ENCODE results near the gene SLC24A3.

Gene SLC24A3

DNA sequence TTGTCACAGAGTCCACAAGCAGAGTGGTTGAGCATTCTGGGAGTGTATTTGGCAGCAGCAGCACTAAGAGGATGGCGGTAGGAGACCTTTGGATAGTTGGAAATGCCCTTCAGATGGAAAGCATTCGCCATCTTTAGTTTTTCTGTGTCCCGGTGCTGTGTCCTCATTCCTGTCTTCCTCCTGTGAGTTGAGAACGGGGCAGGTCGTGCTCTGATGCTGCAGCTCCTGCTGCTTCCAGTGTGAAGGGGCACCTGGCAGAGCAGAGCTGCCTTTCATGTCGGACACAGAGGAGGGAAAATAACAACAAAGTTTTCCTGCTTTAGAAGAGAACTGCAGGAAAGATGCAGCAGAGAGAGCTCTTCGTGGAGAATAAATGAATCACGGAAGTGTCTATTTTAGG is 194.8 kb downstream of the SLC24A3 start:
- H3K36me3 Mint-ChIP-seq (ENCODE audit: low read depth), result peaks cover 14% of the 10 kb centered on the region
- H3K27ac Mint-ChIP-seq, result no peak overlapping the region
- peaks cover 58% of the 10 kb centered on the region for H3K4me1 Mint-ChIP-seq
- no peak overlapping the region for H3K4me3 Mint-ChIP-seq
- peaks cover 5% of the 10 kb centered on the region for H3K27me3 Mint-ChIP-seq (ENCODE audit: low read depth, poor library complexity)
- no peak for DNase-seq
- TF ChIP-seq, protein P1, sequence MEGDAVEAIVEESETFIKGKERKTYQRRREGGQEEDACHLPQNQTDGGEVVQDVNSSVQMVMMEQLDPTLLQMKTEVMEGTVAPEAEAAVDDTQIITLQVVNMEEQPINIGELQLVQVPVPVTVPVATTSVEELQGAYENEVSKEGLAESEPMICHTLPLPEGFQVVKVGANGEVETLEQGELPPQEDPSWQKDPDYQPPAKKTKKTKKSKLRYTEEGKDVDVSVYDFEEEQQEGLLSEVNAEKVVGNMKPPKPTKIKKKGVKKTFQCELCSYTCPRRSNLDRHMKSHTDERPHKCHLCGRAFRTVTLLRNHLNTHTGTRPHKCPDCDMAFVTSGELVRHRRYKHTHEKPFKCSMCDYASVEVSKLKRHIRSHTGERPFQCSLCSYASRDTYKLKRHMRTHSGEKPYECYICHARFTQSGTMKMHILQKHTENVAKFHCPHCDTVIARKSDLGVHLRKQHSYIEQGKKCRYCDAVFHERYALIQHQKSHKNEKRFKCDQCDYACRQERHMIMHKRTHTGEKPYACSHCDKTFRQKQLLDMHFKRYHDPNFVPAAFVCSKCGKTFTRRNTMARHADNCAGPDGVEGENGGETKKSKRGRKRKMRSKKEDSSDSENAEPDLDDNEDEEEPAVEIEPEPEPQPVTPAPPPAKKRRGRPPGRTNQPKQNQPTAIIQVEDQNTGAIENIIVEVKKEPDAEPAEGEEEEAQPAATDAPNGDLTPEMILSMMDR (IDR thresholded peaks at IDR 0.05), result no peak
- H3K9me3 Mint-ChIP-seq, result peaks cover 5% of the 10 kb centered on the region

DNA sequence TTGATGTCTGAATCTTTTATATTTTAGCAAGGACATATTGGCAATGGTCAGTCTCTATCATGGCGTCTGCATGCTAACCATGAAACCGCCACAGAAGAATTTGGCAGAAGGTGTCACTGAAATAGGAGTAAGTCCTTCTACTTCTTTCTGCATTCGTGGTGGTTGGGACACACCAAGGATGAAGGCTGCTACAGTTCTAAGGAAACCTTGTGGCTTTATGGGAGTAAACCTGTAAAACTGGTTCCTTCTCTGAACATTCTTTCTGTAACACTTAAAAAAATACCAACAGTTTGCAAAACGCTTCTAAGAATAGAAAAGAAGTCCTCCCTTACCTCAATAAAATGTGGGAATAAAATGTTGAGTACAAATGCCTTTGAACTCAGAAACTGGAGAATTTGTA is 195.3 kb downstream of the SLC24A3 start:
- no peak overlapping the region for H3K27ac Mint-ChIP-seq

DNA sequence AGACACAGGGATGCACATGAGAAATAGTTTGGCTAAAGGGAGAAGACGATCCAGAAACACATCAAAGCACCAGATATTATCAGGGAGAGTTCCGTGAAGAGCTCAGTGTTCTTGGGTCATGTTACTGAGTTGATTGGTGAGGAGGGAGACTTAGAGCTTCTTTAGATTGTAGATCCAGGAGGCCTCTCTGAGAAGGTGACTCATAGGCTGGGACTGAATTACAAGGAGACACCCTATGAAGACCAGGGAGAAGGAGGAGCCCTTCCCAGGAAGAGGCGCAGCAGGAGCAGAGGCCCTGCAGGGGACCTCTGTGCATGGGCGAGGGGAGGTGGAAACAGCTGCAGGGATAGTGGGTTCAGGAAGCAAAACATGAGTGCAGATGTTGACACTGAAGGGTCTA is 196.5 kb downstream of the SLC24A3 start:
- Mint-ChIP-seq H3K27ac (no peak overlapping the region), H3K27me3 (ENCODE audit: low read depth, poor library complexity) (peaks cover 9% of the 10 kb centered on the region), H3K9me3 (peaks cover 5% of the 10 kb centered on the region), H3K36me3 (ENCODE audit: low read depth) (peaks cover 14% of the 10 kb centered on the region), H3K4me1 (peaks cover 53% of the 10 kb centered on the region), H3K4me3 (no peak overlapping the region)
- TF ChIP-seq, protein P1 (IDR thresholded peaks at IDR 0.05), result no peak
- DNase-seq, result no peak

More for the DNA sequence above, 195.3 kb downstream of the SLC24A3 start:
- peaks cover 58% of the 10 kb centered on the region for H3K4me1 Mint-ChIP-seq
- no peak for DNase-seq
- H3K27me3 Mint-ChIP-seq (ENCODE audit: low read depth, poor library complexity), result peaks cover 5% of the 10 kb centered on the region
- peaks cover 14% of the 10 kb centered on the region for H3K36me3 Mint-ChIP-seq (ENCODE audit: low read depth)
- peaks cover 5% of the 10 kb centered on the region for H3K9me3 Mint-ChIP-seq
- no peak overlapping the region for H3K4me3 Mint-ChIP-seq
- TF ChIP-seq, protein P1 (IDR thresholded peaks at IDR 0.05), result no peak

DNA sequence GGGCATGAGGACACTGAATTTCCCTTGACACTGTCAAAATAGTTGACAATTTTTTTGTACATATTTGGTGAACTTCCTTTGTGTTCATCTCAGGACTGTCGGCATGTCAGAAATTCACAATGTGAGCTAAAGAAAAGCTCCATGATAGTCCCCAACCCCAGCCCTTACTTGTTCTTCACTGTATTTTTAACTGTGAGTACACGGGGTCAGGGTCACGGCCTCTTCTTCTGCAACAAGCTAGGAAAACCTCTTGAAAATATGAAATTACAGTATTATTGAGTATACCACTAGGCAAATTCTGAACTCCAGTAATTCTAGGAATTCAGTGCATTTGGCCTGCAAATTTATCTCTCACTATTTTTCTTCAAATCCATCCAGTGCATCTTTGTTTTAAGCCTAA is 199.4 kb downstream of the SLC24A3 start:
- H3K27ac Mint-ChIP-seq, result no peak overlapping the region
- peaks cover 9% of the 10 kb centered on the region for H3K27me3 Mint-ChIP-seq (ENCODE audit: low read depth, poor library complexity)
- TF ChIP-seq, protein P1 (IDR thresholded peaks at IDR 0.05), result no peak
- H3K36me3 Mint-ChIP-seq (ENCODE audit: low read depth), result peaks cover 14% of the 10 kb centered on the region
- no peak overlapping the region for H3K4me3 Mint-ChIP-seq
- H3K4me1 Mint-ChIP-seq, result peaks cover 48% of the 10 kb centered on the region
- H3K9me3 Mint-ChIP-seq, result peaks cover 5% of the 10 kb centered on the region
- DNase-seq, result no peak

DNA sequence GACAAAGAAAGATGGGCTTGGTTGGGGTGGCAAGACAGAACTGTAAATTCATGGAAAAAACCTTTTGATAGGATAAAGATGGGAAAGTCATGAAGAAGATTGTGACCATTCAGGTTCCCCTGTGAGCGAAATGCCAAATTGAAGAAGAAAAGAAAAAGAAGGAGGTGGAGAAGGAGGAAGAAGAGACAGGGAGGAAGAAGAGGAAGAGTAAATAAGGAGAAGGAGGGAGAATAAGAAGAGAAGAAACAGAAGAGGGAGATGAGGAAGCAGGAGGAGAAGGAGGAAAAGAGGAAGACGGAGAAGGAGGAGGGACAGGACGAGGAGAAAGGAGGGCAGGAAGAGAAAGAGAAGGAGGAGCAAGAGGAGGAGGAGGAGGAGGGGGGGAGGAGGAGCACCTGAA is 199.8 kb downstream of the SLC24A3 start:
- peaks cover 5% of the 10 kb centered on the region for H3K9me3 Mint-ChIP-seq
- no peak overlapping the region for H3K27ac Mint-ChIP-seq
- no peak overlapping the region for H3K4me3 Mint-ChIP-seq
- H3K4me1 Mint-ChIP-seq, result peaks cover 48% of the 10 kb centered on the region
- no peak for DNase-seq
- H3K36me3 Mint-ChIP-seq (ENCODE audit: low read depth), result peaks cover 14% of the 10 kb centered on the region
- TF ChIP-seq, protein P1 (IDR thresholded peaks at IDR 0.05), result no peak
- peaks cover 4% of the 10 kb centered on the region for H3K27me3 Mint-ChIP-seq (ENCODE audit: low read depth, poor library complexity)

DNA sequence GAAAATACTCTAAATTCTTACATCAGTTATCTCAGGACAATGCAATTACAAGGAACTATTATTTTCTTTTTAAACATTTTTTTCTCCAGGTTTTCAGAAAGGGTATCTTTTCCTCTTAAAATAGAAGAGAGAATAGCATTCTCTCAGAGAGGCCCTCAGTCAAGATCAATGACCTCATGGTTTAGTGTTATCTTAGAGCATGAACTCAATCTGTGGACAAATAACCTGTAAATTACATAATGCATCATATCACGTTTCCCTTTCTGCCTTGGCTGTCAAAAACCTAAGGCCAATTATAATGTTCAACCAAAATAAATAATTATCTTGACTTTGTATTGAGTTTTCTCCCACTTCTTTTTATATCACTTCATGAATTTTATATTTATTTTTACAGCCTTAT is 202.2 kb downstream of the SLC24A3 start:
- TF ChIP-seq, protein P1 (IDR thresholded peaks at IDR 0.05), result no peak
- no peak for DNase-seq
- H3K4me1 Mint-ChIP-seq, result peaks cover 57% of the 10 kb centered on the region
- peaks cover 4% of the 10 kb centered on the region for H3K27me3 Mint-ChIP-seq (ENCODE audit: low read depth, poor library complexity)
- peaks cover 10% of the 10 kb centered on the region for H3K36me3 Mint-ChIP-seq (ENCODE audit: low read depth)
- peaks cover 15% of the 10 kb centered on the region for H3K9me3 Mint-ChIP-seq
- no peak overlapping the region for H3K4me3 Mint-ChIP-seq
- no peak overlapping the region for H3K27ac Mint-ChIP-seq
